GM12878 (cell line): Measurements from ENCODE around the gene MAML3. TPM values are rescaled to one million over a fixed set of nuclear protein-coding genes. Genes with fewer than 3 reads are reported as not detected.

Experiments
- ATAC-seq: fragments of 200-7000 bp; cut with Tn5 transposase; 3 replicates; pipeline ENCODE4 v1.9.1; 2020; ENCODE audit warnings: mild to moderate bottlenecking, moderate library complexity
- BruUV-seq: library from RNA; stranded (reverse); fragments of 400-500 nt; replicated peaks from 2 replicates; lab custom pipeline; 2021; lab: Mats Ljungman, UMichigan
- CTCF ChIA-PET: fragments of 300-600 bp; sonication (Branson Sonifier 250); formaldehyde crosslinking; extraction: SDS; loops from one replicate; lab custom pipeline; 2021; ENCODE audit warnings: inconsistent platforms; lab: Yijun Ruan, JAX
- POLR2A ChIA-PET: fragments of 350-600 bp; formaldehyde crosslinking; extraction: SDS; loops from one replicate; lab custom pipeline; 2021; ENCODE audit warnings: inconsistent platforms; lab: Charles Lee
- RAD21 ChIA-PET: fragments of 300-600 bp; sonication (Branson Sonifier 250); formaldehyde crosslinking; loops from one replicate; lab custom pipeline; 2023; ENCODE audit warnings: antibody characterized with exemption; ENCODE audit not compliant: unreplicated experiment; lab: Charles Lee
- SMC1A ChIA-PET: fragments of 300-600 bp; sonication (Branson Sonifier 250); formaldehyde crosslinking; loops from one replicate; lab custom pipeline; 2023; ENCODE audit not compliant: unreplicated experiment, uncharacterized antibody; lab: Charles Lee
- DNase-seq: peaks from one replicate; pipeline ENCODE4 v3.0.0-alpha.2; 2011; ENCODE audit warnings: low read depth, low spot score
- FAIRE-seq: peaks from 3 replicates; lab custom pipeline; 2011; peaks lifted over from hg19 to GRCh38; lab: Jason Lieb, UNC
- H2AFZ ChIP-seq: 2 replicates; pipeline ENCODE4 v1.6.0; 2011; ENCODE audit warnings: low read depth, low read length, control low read depth; ENCODE audit not compliant: control insufficient read depth
- H3K27ac ChIP-seq: 2 replicates; pipeline ENCODE4 v1.5.1; 2011; ENCODE audit warnings: control low read depth; ENCODE audit not compliant: control insufficient read depth, insufficient read depth
- H3K27me3 ChIP-seq, 2 experiments: replicated peaks in 1 of 2; 2 replicates each; pipeline versions ENCODE4 v1.6.0 to v1.6.1; 2011; ENCODE audit warnings: low read length in 1 of 2; ENCODE audit not compliant: control insufficient read depth in 2 of 2, insufficient read depth in 2 of 2
- H3K36me3 ChIP-seq, 2 experiments: 2 replicates each; pipeline ENCODE4 v1.5.1; 2011; ENCODE audit warnings: low read length in 1 of 2; ENCODE audit not compliant: control insufficient read depth in 2 of 2, insufficient read depth in 2 of 2
- H3K4me1 ChIP-seq: 2 replicates; pipeline ENCODE4 v1.6.1; 2011; ENCODE audit warnings: mild to moderate bottlenecking, low read length, moderate library complexity, mixed read lengths; ENCODE audit not compliant: control insufficient read depth, insufficient read depth
- H3K4me2 ChIP-seq: 2 replicates; pipeline ENCODE4 v1.6.0; 2011; ENCODE audit warnings: control low read depth; ENCODE audit not compliant: control insufficient read depth, insufficient read depth
- H3K4me3 ChIP-seq: fragments of 200-600 bp; sonication (generic); 2 replicates; pipeline ENCODE4 v1.5.1; 2016
- H3K79me2 ChIP-seq: 2 replicates; pipeline ENCODE4 v1.6.0; 2011; ENCODE audit warnings: low read length; ENCODE audit not compliant: control insufficient read depth, insufficient read depth
- H3K9ac ChIP-seq: 2 replicates; pipeline ENCODE4 v1.8.0; 2011; ENCODE audit warnings: low read length, control low read depth, mixed read lengths; ENCODE audit not compliant: control insufficient read depth, insufficient read depth
- H3K9me3 ChIP-seq: replicated peaks from 3 replicates; pipeline ENCODE4 v1.5.1; 2011; ENCODE audit warnings: mild to moderate bottlenecking, low read length; ENCODE audit not compliant: control insufficient read depth, insufficient read depth
- H4K20me1 ChIP-seq: 2 replicates; pipeline ENCODE4 v1.6.0; 2011; ENCODE audit not compliant: control insufficient read depth, insufficient read depth
- ASH2L ChIP-seq: fragments of 300-600, 200-600 bp; sonication (generic); IDR thresholded peaks from 2 replicates; pipeline ENCODE4 v1.6.1; 2017; ENCODE audit warnings: low read depth, mild to moderate bottlenecking, borderline replicate concordance
- FOXK2 ChIP-seq: fragments of 450-650 bp; IDR thresholded peaks from 2 replicates; pipeline ENCODE4 v1.6.1; 2017; ENCODE audit warnings: mild to moderate bottlenecking, moderate library complexity
- GATAD2B ChIP-seq: fragments of 450-650 bp; conservative IDR thresholded peaks from 2 replicates; pipeline ENCODE4 v1.6.1; 2017; ENCODE audit warnings: low read depth, mild to moderate bottlenecking, moderate library complexity
- IKZF1 ChIP-seq: fragments of 450-650 bp; conservative IDR thresholded peaks from 2 replicates; pipeline ENCODE4 v1.6.1; 2017; ENCODE audit warnings: antibody characterized with exemption, mild to moderate bottlenecking
- JUNB ChIP-seq: IDR thresholded peaks from 2 replicates; pipeline ENCODE4 v1.6.1; 2016; ENCODE audit warnings: antibody characterized with exemption, mild to moderate bottlenecking
- KDM1A ChIP-seq: fragments of 200-600 bp; sonication (generic); IDR thresholded peaks from 2 replicates; pipeline ENCODE4 v1.6.1; 2016; ENCODE audit warnings: borderline replicate concordance
- KLF5 ChIP-seq: fragments of 450-650 bp; IDR thresholded peaks from 2 replicates; pipeline ENCODE4 v1.6.1; 2014; ENCODE audit warnings: mild to moderate bottlenecking; ENCODE audit not compliant: partially characterized antibody
- NR2C2 ChIP-seq: IDR thresholded peaks from 2 replicates; pipeline ENCODE4 v1.6.1; 2011; ENCODE audit warnings: borderline replicate concordance, low read depth; ENCODE audit not compliant: control insufficient read depth, insufficient read length
- PAX8 ChIP-seq: fragments of 450-650 bp; IDR thresholded peaks from 2 replicates; pipeline ENCODE4 v1.6.1; 2017; ENCODE audit warnings: mild to moderate bottlenecking, moderate library complexity
- RELA ChIP-seq: fragments of 450-650 bp; IDR thresholded peaks from 2 replicates; pipeline ENCODE4 v1.8.0; 2014; ENCODE audit warnings: borderline replicate concordance; ENCODE audit not compliant: partially characterized antibody
- SRF ChIP-seq, 2 experiments: IDR thresholded peaks; 2 replicates each; pipeline ENCODE4 v1.6.1; 2011; ENCODE audit warnings: low read depth in 2 of 2, low read length in 2 of 2, mild to moderate bottlenecking in 1 of 2, moderate library complexity in 1 of 2
- TCF7 ChIP-seq: IDR thresholded peaks from 2 replicates; pipeline ENCODE4 v1.6.1; 2014; ENCODE audit warnings: antibody characterized with exemption, borderline replicate concordance
- WRNIP1 ChIP-seq: IDR thresholded peaks from 2 replicates; pipeline ENCODE4 v1.6.1; 2011; ENCODE audit warnings: low read depth, low read length, improper control_type of control experiment, borderline replicate concordance
- YY1 ChIP-seq: IDR thresholded peaks from 2 replicates; pipeline ENCODE4 v1.6.1; 2011; ENCODE audit warnings: low read depth, mild to moderate bottlenecking, low read length
- ZBED1 ChIP-seq: IDR thresholded peaks from 2 replicates; pipeline ENCODE4 v1.6.1; 2016; ENCODE audit warnings: borderline replicate concordance
- ZSCAN29 ChIP-seq: fragments of 450-650 bp; IDR thresholded peaks from 2 replicates; pipeline ENCODE4 v1.6.1; 2017; ENCODE audit warnings: mild to moderate bottlenecking, moderate library complexity
- WGBS: methylation state at CpG from one replicate; pipeline ENCODE4 v1.1.6; 2016; ENCODE audit warnings: low lambda C conversion rate; ENCODE audit not compliant: insufficient replicate concordance, insufficient coverage; ENCODE audit errors: missing lambda C conversion rate; 5-methylcytosine and 5-hydroxymethylcytosine counted together
- in situ Hi-C: fragments of 300-500 bp; cut with MboI; formaldehyde crosslinking; loops from 9 replicates; pipeline ENCODE4 v1.14.3; 2018; ENCODE audit warnings: mixed read lengths
- intact Hi-C: fragments of 100-400 bp; cut with micrococcal nuclease; formaldehyde crosslinking; loops from one replicate; pipeline ENCODE4 v1.14.2; 2022; ENCODE audit not compliant: unreplicated experiment
- polyA plus RNA-seq, 11 experiments: library from polyadenylated mRNA; depleted of rRNA in 4 of 11; unstranded in 6 of 11; stranded (reverse) in 5 of 11; fragments of >200 nt; fragmentation: Nextera tagmentation in 4 of 11; fragmentation: Illumina TruSeq in 1 of 11; extraction: Ambion mirVana in 4 of 11; extraction: Trizol in 1 of 11; gene quantifications; 1 replicate in 1 of 11; 2 replicates in 10 of 11; pipeline versions ENCODE4 v1.2.1 to v1.2.3, GENCODE V29; 2011 to 2016; ENCODE audit warnings: inconsistent platforms in 2 of 11, missing spikeins in 2 of 11, low read depth in 1 of 11
- total RNA-seq, 4 experiments: library from RNA; depleted of rRNA in 3 of 4; stranded (reverse); fragments of >200 nt in 3 of 4; fragmentation: Illumina TruSeq in 1 of 4; extraction: Trizol in 1 of 4; gene quantifications; 2 replicates each; pipeline versions ENCODE4 v1.2.1 to v1.2.3, GENCODE V29; 2013 to 2021
- TF ChIP-seq, protein P1 (sequence below): fragments of 150-350 bp; IDR thresholded peaks from 2 replicates; pipeline ENCODE4 v1.6.1; 2016; ENCODE audit warnings: low read depth, low read length
- TF ChIP-seq, protein P2 (sequence below): IDR thresholded peaks from 2 replicates; pipeline ENCODE4 v1.6.1; 2011; ENCODE audit warnings: low read depth, mild to moderate bottlenecking, low read length, moderate library complexity, borderline replicate concordance; ENCODE audit errors: extremely low read depth
- TF ChIP-seq, protein P3 (sequence below): IDR thresholded peaks from 2 replicates; pipeline ENCODE4 v1.6.1; 2012; ENCODE audit warnings: low read depth, low read length, improper control_type of control experiment

Gene MAML3
- total and polyA plus RNA-seq, 10 of the 15 experiments (the other 5 are each of a cell fraction or from before 2014, with no cell fraction given): under 0.01 to 0.53 (median 0.06) TPM; not detected in 2

DNA sequence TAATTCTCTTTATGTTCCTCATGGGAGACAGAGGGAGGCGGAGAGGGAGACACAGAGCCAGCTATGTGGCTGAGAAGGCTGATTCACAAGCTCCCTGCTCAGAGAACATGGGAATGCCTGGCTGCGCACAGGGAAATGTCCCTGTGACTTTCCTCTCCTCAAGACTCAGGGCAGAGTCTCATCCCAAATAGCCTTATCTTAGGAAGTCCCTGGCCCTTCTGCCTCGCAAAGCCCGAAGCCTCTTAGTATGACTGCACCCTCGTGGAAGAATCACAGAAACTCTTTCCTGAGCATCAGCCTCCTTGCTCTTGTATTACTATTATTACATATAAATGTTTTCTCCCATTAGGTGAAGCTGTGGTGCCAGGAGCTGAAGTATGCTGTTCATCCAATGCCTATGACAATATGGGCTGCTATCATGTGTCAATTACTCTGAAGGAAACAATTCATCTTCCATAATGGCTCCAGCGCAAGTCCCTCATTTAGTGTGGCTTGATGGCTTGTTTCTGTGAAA lies 257.8 kb downstream of the MAML3 start (continued):
- TF ChIP-seq, protein P1, sequence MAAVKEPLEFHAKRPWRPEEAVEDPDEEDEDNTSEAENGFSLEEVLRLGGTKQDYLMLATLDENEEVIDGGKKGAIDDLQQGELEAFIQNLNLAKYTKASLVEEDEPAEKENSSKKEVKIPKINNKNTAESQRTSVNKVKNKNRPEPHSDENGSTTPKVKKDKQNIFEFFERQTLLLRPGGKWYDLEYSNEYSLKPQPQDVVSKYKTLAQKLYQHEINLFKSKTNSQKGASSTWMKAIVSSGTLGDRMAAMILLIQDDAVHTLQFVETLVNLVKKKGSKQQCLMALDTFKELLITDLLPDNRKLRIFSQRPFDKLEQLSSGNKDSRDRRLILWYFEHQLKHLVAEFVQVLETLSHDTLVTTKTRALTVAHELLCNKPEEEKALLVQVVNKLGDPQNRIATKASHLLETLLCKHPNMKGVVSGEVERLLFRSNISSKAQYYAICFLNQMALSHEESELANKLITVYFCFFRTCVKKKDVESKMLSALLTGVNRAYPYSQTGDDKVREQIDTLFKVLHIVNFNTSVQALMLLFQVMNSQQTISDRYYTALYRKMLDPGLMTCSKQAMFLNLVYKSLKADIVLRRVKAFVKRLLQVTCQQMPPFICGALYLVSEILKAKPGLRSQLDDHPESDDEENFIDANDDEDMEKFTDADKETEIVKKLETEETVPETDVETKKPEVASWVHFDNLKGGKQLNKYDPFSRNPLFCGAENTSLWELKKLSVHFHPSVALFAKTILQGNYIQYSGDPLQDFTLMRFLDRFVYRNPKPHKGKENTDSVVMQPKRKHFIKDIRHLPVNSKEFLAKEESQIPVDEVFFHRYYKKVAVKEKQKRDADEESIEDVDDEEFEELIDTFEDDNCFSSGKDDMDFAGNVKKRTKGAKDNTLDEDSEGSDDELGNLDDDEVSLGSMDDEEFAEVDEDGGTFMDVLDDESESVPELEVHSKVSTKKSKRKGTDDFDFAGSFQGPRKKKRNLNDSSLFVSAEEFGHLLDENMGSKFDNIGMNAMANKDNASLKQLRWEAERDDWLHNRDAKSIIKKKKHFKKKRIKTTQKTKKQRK: no peak
- TF ChIP-seq PAX8: no peak
- TF ChIP-seq GATAD2B: no peak
- no peak for TF ChIP-seq SRF (IDR thresholded peaks at IDR 0.05; ENCODE audit: low read depth in 2 of 2, low read length in 2 of 2)
- no peak for TF ChIP-seq RELA
- TF ChIP-seq, protein P2, sequence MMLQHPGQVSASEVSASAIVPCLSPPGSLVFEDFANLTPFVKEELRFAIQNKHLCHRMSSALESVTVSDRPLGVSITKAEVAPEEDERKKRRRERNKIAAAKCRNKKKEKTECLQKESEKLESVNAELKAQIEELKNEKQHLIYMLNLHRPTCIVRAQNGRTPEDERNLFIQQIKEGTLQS: no peak
- TF ChIP-seq, protein P3, sequence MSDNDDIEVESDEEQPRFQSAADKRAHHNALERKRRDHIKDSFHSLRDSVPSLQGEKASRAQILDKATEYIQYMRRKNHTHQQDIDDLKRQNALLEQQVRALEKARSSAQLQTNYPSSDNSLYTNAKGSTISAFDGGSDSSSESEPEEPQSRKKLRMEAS: no peak
- TF ChIP-seq, all 136 proteins: peak for 0

DNA sequence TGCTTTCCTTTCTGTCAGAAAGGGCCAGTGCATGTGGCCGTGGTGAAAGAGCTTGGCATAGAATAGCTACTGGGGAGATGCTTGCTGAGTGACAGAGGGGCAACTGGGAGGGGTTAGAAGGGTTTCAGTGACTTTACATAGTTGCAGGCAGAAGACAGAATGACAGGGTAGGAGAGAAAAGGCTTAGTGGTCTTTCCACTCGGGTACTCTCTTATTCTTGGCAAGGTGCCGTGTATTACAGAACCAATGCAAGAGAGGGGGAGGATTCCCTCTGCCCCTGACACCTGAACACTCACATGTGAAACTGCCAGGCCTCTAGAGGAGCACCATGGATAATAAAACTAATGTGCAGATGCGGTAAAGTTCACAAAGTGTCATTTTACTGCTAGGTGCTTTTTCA lies 260.2 kb downstream of the MAML3 start:
- Histone ChIP-seq H3K4me3 (no peak overlapping the region), H3K9me3 (no peaks in the 10 kb centered on the region; the same call in 2 of the 3 replicates), H3K27me3 (peaks cover 1 to 2% of the 10 kb centered on the region in 2 experiments; a peak in 1 of 4 replicates), H3K27ac (no peak overlapping the region), H3K79me2 (no peaks in the 10 kb centered on the region), H3K36me3 (no peaks in the 10 kb centered on the region), H3K4me2 (no peak overlapping the region), H3K4me1 (no peaks in the 10 kb centered on the region), H3K9ac (no peak overlapping the region), H4K20me1 (no peaks in the 10 kb centered on the region), H2AFZ (no peak overlapping the region)
- DNase-seq: no peak
- ChIA-PET RAD21 (no interaction called here), CTCF (no interaction called here), POLR2A (no interaction called here), SMC1A (interaction anchor here (1.1 kb wide), 1 partner anchor 71 kb away, joined by 3 read pairs; no protein-coding TSS in a partner anchor)
- ATAC-seq: no peak
- intact Hi-C loops (no loop called here), in situ Hi-C loops (no loop called here)
- no peak for TF ChIP-seq KDM1A
- no peak for TF ChIP-seq JUNB
- no peak for TF ChIP-seq YY1
- TF ChIP-seq FOXK2: no peak
- no peak for TF ChIP-seq TCF7
- no peak for TF ChIP-seq ZBED1
- TF ChIP-seq GATAD2B: no peak
- no peak for TF ChIP-seq WRNIP1
- TF ChIP-seq, protein P3: no peak
- no peak for TF ChIP-seq ZSCAN29
- no peak for TF ChIP-seq NR2C2
- no peak for TF ChIP-seq ASH2L
- TF ChIP-seq KLF5: no peak
- TF ChIP-seq IKZF1: no peak
- WGBS: 5% methylated on average over 4 of the region's 4 CpGs
- no TSS peak for BruUV-seq
- no peak for FAIRE-seq
